Loucy (cell line): ENCODE results near the gene IDS.
"Not testable (repeated sequence)": the region's sequence is repeated elsewhere in the genome, so short reads cannot be mapped to it uniquely, and the experiment has no call there.

Experiments used
- H2AFZ ChIP-seq: fragments of 200-600 bp; sonication (generic); 2 replicates; pipeline ENCODE4 v1.6.0; 2016; ENCODE audit warnings: antibody characterized with exemption, mild to moderate bottlenecking, low read length, moderate library complexity
- H3F3A ChIP-seq: fragments of 200-600 bp; 2 replicates; pipeline ENCODE4 v1.6.0; 2016; ENCODE audit warnings: antibody characterized with exemption, low read depth, mild to moderate bottlenecking
- H3K27me3 ChIP-seq: fragments of 200-600 bp; sonication (generic); 2 replicates; pipeline ENCODE4 v1.6.1; 2014; ENCODE audit warnings: low read length, mild to moderate bottlenecking; ENCODE audit not compliant: insufficient read depth, poor library complexity, severe bottlenecking
- H3K36me3 ChIP-seq: fragments of 200-600 bp; sonication (generic); 2 replicates; pipeline ENCODE4 v1.6.1; 2016; ENCODE audit warnings: low read length; ENCODE audit not compliant: insufficient read depth
- H3K4me1 ChIP-seq: fragments of 200-600 bp; sonication (generic); 2 replicates; pipeline ENCODE4 v1.5.1; 2014; ENCODE audit warnings: low read length, mild to moderate bottlenecking; ENCODE audit not compliant: insufficient read depth, poor library complexity, severe bottlenecking
- H3K4me2 ChIP-seq: fragments of 200-600 bp; sonication (generic); 2 replicates; pipeline ENCODE4 v1.6.0; 2014; ENCODE audit warnings: antibody characterized with exemption, low read length, low read depth, mild to moderate bottlenecking; ENCODE audit not compliant: poor library complexity, severe bottlenecking
- H3K4me3 ChIP-seq: fragments of 200-600 bp; sonication (generic); 2 replicates; pipeline ENCODE4 v1.5.1; 2014; ENCODE audit warnings: low read length, mild to moderate bottlenecking, mixed read lengths; ENCODE audit not compliant: poor library complexity, severe bottlenecking
- H3K79me2 ChIP-seq: fragments of 200-600 bp; sonication (generic); 2 replicates; pipeline ENCODE4 v1.6.1; 2014; ENCODE audit warnings: low read length; ENCODE audit not compliant: insufficient read depth
- H3K9ac ChIP-seq: fragments of 200-600 bp; sonication (generic); 2 replicates; pipeline ENCODE4 v1.6.0; 2014; ENCODE audit warnings: mild to moderate bottlenecking, low read depth, low read length, moderate library complexity; ENCODE audit not compliant: poor library complexity, severe bottlenecking
- H3K9me2 ChIP-seq: fragments of 200-600 bp; sonication (generic); replicated peaks from 2 replicates; pipeline ENCODE4 v1.6.1; 2016; ENCODE audit warnings: low read depth, low read length, mixed read lengths
- H3K9me3 ChIP-seq: fragments of 200-600 bp; sonication (generic); 2 replicates; pipeline ENCODE4 v1.6.1; 2014; ENCODE audit warnings: mild to moderate bottlenecking, antibody characterized with exemption, low read length, low read depth; ENCODE audit not compliant: insufficient read depth
- H4K20me1 ChIP-seq: fragments of 200-600 bp; sonication (generic); 2 replicates; pipeline ENCODE4 v1.6.0; 2014; ENCODE audit warnings: antibody characterized with exemption, low read length, mild to moderate bottlenecking; ENCODE audit not compliant: insufficient read depth, poor library complexity, severe bottlenecking
- EZH2phosphoT487 ChIP-seq: fragments of 200-600 bp; IDR thresholded peaks from 2 replicates; pipeline ENCODE4 v1.6.1; 2018; ENCODE audit warnings: antibody characterized with exemption, mild to moderate bottlenecking, moderate library complexity, borderline replicate concordance
- TF ChIP-seq, protein P1 (sequence below): fragments of 200-600 bp; sonication (generic); conservative IDR thresholded peaks from 2 replicates; pipeline ENCODE4 v1.5.1; 2014; ENCODE audit warnings: mild to moderate bottlenecking, antibody characterized with exemption, low read length

The IDS gene, protein sequence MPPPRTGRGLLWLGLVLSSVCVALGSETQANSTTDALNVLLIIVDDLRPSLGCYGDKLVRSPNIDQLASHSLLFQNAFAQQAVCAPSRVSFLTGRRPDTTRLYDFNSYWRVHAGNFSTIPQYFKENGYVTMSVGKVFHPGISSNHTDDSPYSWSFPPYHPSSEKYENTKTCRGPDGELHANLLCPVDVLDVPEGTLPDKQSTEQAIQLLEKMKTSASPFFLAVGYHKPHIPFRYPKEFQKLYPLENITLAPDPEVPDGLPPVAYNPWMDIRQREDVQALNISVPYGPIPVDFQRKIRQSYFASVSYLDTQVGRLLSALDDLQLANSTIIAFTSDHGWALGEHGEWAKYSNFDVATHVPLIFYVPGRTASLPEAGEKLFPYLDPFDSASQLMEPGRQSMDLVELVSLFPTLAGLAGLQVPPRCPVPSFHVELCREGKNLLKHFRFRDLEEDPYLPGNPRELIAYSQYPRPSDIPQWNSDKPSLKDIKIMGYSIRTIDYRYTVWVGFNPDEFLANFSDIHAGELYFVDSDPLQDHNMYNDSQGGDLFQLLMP

DNA sequence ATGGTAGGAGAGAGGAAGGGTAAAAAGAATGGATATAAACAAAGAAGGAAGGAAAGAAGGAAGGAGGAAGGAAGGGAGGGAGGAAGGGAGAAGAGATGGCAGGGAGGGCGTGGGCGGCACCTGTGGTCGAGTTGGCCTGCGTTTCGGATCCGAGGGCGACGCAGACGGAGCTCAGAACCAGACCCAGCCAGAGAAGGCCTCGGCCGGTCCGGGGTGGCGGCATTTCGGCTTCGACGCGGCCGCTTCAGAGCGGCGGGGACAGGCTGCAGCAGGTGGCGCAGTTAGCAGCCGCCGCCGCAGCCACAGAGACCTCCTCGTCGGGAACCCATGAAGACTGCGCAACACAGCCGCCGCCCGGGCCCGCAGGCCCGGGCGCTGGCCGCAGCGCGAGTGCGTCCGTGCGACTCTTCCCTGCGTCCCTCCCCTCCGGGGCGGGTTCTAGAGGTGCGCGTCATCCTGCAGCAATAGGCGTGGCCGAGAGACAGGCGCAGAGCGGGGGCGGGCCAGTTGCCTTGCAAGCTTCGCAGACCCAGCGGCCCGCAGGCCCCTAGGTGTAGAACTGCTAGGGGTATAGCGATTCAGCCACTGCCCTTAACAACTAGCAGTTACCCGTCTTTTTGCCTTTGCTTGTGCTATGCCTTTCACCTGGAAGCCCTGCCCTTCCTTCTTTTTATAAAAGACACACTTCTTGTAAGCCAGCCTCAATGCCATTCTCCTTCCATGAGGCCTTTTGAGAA lies at the start of gene IDS:
TSS of gene IDS (minus strand) at position 392 of the 737 bp plus-strand sequence. CDS start at position 223, 169 bp downstream.
- Histone ChIP-seq H3K79me2 (peaks cover 11% of the 10 kb centered on the region; the same call in 1 of the 2 replicates), H3K9ac (peak within 1 kb of the TSS; percentile 90), H3K4me1 (peaks cover 17% of the 10 kb centered on the region), H3F3A (no peaks in the 10 kb centered on the region), H3K4me2 (peak within 1 kb of the TSS; percentile 93), H3K36me3 (peaks cover 6% of the 10 kb centered on the region; the same call in 1 of the 2 replicates), H3K9me3 (no peaks in the 10 kb centered on the region), H2AFZ (peak within 1 kb of the TSS; percentile 91), H3K27me3 (no peaks in the 10 kb centered on the region), H3K9me2 (no peaks in the 10 kb centered on the region), H3K4me3 (peak within 1 kb of the TSS; percentile 93), H4K20me1 (peaks cover 17% of the 10 kb centered on the region)
- TF ChIP-seq, protein P1, sequence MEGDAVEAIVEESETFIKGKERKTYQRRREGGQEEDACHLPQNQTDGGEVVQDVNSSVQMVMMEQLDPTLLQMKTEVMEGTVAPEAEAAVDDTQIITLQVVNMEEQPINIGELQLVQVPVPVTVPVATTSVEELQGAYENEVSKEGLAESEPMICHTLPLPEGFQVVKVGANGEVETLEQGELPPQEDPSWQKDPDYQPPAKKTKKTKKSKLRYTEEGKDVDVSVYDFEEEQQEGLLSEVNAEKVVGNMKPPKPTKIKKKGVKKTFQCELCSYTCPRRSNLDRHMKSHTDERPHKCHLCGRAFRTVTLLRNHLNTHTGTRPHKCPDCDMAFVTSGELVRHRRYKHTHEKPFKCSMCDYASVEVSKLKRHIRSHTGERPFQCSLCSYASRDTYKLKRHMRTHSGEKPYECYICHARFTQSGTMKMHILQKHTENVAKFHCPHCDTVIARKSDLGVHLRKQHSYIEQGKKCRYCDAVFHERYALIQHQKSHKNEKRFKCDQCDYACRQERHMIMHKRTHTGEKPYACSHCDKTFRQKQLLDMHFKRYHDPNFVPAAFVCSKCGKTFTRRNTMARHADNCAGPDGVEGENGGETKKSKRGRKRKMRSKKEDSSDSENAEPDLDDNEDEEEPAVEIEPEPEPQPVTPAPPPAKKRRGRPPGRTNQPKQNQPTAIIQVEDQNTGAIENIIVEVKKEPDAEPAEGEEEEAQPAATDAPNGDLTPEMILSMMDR = no peak
- TF ChIP-seq EZH2phosphoT487 = no peak

DNA sequence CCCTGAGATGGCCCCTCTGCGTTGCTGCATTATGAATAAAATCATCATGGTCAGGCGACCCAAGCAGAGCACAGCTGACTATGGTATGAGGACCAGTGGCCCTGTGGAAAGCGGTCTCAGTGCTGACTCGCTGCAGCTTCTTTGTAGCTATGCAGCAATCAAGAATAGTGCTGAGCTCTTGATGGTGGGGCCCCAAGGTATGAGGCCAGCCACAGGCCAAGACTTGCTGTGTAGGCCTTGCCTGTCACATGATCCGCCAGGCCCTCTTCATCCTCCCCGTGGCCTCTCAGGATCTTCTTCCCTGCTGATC lies 46.8 kb upstream of the IDS start:
- not testable (repeated sequence) for H2AFZ ChIP-seq, H3F3A ChIP-seq, H3K9me3 ChIP-seq, H3K4me1 ChIP-seq, H3K36me3 ChIP-seq, H4K20me1 ChIP-seq, H3K27me3 ChIP-seq, H3K4me2 ChIP-seq, H3K4me3 ChIP-seq, H3K9ac ChIP-seq, H3K9me2 ChIP-seq, H3K79me2 ChIP-seq

DNA sequence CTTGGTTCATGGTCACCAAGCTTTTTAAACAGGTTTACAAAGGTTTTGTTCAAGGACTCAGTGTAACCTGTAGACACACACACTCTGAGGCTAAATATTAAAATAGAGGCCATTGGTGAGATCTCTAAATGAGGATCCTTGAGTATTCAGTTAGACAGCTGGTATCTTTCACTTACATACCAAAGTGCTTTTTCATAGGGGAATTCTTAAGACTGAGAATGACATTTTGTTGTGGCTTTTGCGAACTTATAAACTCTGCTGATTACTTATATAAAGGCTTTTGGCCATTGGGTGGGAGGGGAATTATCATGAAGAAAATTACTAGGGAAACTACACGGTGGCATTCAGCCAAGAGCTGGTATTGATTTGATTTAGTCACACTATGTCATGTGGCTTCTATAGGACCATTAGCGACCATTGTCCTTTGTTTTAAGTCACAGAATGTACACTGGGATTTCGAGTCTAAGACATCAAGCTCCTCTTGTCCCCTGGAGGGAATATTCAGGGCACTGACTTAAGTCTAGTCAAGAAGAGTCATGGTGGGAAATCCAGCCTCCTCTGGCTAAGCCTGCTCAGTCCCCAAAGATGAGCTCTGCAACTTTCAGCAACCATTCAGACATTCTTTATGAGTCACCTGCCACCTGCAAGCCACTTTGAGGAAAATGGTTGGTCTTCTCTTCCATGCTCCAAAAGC lies 46.3 kb upstream of the IDS start:
- H3F3A ChIP-seq, H3K9me2 ChIP-seq, H3K36me3 ChIP-seq, H3K4me2 ChIP-seq, H3K9ac ChIP-seq, H4K20me1 ChIP-seq, H3K79me2 ChIP-seq, H3K4me1 ChIP-seq, H3K27me3 ChIP-seq, H2AFZ ChIP-seq, H3K4me3 ChIP-seq, H3K9me3 ChIP-seq: not testable (repeated sequence)

DNA sequence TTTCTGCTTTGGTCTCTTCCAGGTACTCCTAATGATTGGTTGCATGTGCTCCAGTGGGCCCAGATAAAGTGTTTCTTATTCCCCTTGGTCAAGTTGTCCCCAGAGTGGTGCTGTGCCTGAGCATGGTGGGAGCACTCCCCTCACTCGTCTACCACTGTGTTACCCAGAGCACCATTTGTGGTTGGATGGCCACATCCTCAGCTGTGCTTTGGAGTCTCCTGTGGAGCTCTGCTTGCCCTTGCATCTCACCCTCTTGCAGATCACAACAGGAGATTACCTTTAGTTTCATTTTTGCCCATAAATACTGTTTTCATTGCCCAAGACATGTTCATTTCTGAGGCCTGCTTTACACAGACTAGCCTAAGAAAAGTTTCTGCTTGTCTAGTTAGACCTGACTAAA lies 45.3 kb upstream of the IDS start:
- H3K9me3 ChIP-seq, H3K4me3 ChIP-seq, H3K79me2 ChIP-seq, H3K36me3 ChIP-seq, H3F3A ChIP-seq, H3K27me3 ChIP-seq, H3K9ac ChIP-seq, H3K4me2 ChIP-seq, H3K4me1 ChIP-seq, H2AFZ ChIP-seq, H3K9me2 ChIP-seq, H4K20me1 ChIP-seq: not testable (repeated sequence)

DNA sequence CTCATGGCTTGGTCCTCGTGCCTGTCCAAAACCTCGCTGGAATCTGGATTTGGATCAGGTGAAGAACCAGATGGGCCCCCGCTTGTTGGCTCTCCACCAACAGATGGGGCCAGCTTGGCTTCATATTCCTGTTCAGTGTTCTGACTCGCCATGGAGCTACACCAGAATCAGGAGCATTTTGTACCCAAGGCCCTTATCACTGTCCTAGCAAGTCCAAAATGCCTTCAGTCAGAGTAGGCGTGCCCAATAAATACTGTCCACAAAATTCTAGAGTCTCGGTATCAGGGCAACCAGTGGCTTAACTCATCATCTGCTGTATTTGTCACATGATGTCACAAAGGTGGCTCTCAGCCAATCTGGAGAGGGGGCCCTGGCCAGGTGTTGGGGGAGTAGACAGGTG lies 44.6 kb upstream of the IDS start, which contains the start of gene HSFX3:
TSS of gene HSFX3 (minus strand) at position 224 of the 400 bp plus-strand sequence. CDS start at position 152, 72 bp downstream.
- H3K4me1 ChIP-seq, H3K36me3 ChIP-seq: not testable (repeated sequence)

DNA sequence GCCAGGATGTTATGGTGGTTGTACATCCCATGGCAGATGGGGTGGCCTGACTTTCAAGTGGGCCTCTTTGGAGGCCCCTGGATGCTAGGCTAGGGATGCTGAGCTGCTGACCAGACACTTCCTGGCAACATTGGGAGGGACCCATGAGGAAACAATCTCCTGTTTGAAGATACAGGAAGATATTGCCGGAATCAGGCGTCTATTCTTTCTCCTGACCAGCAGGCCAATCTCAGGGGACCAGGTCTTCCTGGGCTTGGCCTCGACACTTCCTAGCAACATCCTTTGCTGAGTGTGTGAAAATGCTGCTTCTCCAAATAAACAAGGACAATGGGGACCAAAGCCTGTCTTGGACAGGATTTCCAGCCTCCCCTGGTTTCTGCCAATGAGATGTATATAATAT lies 42.7 kb upstream of the IDS start:
- not testable (repeated sequence) for H4K20me1 ChIP-seq, H3K79me2 ChIP-seq, H2AFZ ChIP-seq, H3K4me3 ChIP-seq, H3K4me1 ChIP-seq, H3K27me3 ChIP-seq, H3K4me2 ChIP-seq, H3F3A ChIP-seq, H3K9ac ChIP-seq, H3K36me3 ChIP-seq, H3K9me2 ChIP-seq, H3K9me3 ChIP-seq

More for the DNA sequence above, 44.6 kb upstream of the IDS start, which contains the start of gene HSFX3:
- H3K79me2 ChIP-seq, H3K9ac ChIP-seq, H3K27me3 ChIP-seq, H2AFZ ChIP-seq, H3K9me3 ChIP-seq, H4K20me1 ChIP-seq, H3K9me2 ChIP-seq, H3F3A ChIP-seq, H3K4me2 ChIP-seq, H3K4me3 ChIP-seq: not testable (repeated sequence)
